ENCODE measurements around the gene ZNF366. TPM values are rescaled to one million over a fixed set of nuclear protein-coding genes. Genes with fewer than 3 reads are reported as not detected.

Gene ZNF366
- total and polyA plus RNA-seq, 2 donors from 2014 or later: 0.22 to 8.1 TPM

- FAIRE-seq: no peak
- H3K4me1 ChIP-seq (ENCODE audit: control insufficient read depth in 2 of 3, insufficient read depth in 2 of 3, low read depth in 1 of 3, low read length in 3 of 3): peaks cover under 1 to 30% (median 18%) of the 10 kb centered on the region in 3 donors
- no peak overlapping the region for H3K4me3 ChIP-seq (ENCODE audit: low read length in 3 of 3)
Observed at GRCh38 chr5:72448368-72448767, 58.8 kb downstream of the ZNF366 start.

DNA sequence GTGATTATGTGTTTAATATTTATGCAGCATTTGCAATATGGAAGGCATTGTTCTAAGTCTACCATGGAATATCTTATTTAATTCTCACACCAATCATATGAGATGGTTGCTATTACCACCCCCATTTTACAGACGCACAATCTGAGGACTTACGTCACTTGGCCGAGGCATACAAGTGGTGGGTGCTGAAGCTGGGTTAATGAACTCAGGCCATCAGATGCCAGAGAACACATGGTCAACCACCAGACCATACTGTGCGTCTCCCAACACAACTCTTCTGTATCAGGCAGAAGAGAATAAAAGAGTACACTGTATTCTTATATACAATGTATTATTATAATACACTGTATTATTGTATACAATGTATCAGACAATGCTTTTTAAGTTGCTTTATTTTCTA, 59.5 kb downstream of the ZNF366 start:
- H3K9me3 ChIP-seq (ENCODE audit: control insufficient read depth in 2 of 3, insufficient read depth in 1 of 3, low read length in 3 of 3): no peaks in the 10 kb centered on the region
- no peak overlapping the region for H3K9ac ChIP-seq (ENCODE audit: low read length in 3 of 3)
- H3K4me1 ChIP-seq (ENCODE audit: control insufficient read depth in 2 of 3, insufficient read depth in 2 of 3, low read depth in 1 of 3, low read length in 3 of 3): peaks cover 0 to 24% (median 12%) of the 10 kb centered on the region in 3 donors
- DNase-seq: no peak
- TF ChIP-seq CTCF (IDR thresholded peaks at IDR 0.05; ENCODE audit: borderline replicate concordance, extremely low read depth, insufficient read depth): no peak
- H3K27me3 ChIP-seq (ENCODE audit: control insufficient read depth, insufficient read depth, low read length): no peaks in the 10 kb centered on the region
- no peak for FAIRE-seq
- H3K4me3 ChIP-seq (ENCODE audit: low read length in 3 of 3): no peak overlapping the region
- no peaks in the 10 kb centered on the region for H3K36me3 ChIP-seq (ENCODE audit: control insufficient read depth in 2 of 3, insufficient read depth in 3 of 3, low read length in 3 of 3)
- no peak overlapping the region for H3K27ac ChIP-seq (ENCODE audit: low read depth in 2 of 2, low read length in 2 of 2)
- intact Hi-C loops (cut with DNase I): no loop called here

More at GRCh38 chr5:72448368-72448767, 58.8 kb downstream of the ZNF366 start:
- DNase-seq: no peak
- Histone ChIP-seq H3K36me3 (ENCODE audit: control insufficient read depth in 2 of 3, insufficient read depth in 3 of 3, low read length in 3 of 3) (no peaks in the 10 kb centered on the region), H3K9ac (ENCODE audit: low read length in 3 of 3) (no peak overlapping the region), H3K27me3 (ENCODE audit: control insufficient read depth, insufficient read depth, low read length) (no peaks in the 10 kb centered on the region), H3K27ac (ENCODE audit: low read depth in 2 of 2, low read length in 2 of 2) (no peak overlapping the region), H3K9me3 (ENCODE audit: control insufficient read depth in 2 of 3, insufficient read depth in 1 of 3, low read length in 3 of 3) (no peaks in the 10 kb centered on the region)
- intact Hi-C loops (cut with DNase I): no loop called here
- no peak for TF ChIP-seq CTCF (IDR thresholded peaks at IDR 0.05; ENCODE audit: borderline replicate concordance, extremely low read depth, insufficient read depth)

GRCh38 chr5:72445969-72446368, 61.2 kb downstream of the ZNF366 start:
- TF ChIP-seq CTCF (IDR thresholded peaks at IDR 0.05; ENCODE audit: borderline replicate concordance, extremely low read depth, insufficient read depth): no peak
- H3K9ac ChIP-seq (ENCODE audit: low read length in 3 of 3): no peak overlapping the region
- intact Hi-C loops (cut with DNase I): no loop called here
- H3K4me3 ChIP-seq (ENCODE audit: low read length in 3 of 3): no peak overlapping the region
- FAIRE-seq (no peak), DNase-seq (no peak)
- H3K36me3 ChIP-seq (ENCODE audit: control insufficient read depth in 2 of 3, insufficient read depth in 3 of 3, low read length in 3 of 3): no peaks in the 10 kb centered on the region
- H3K9me3 ChIP-seq (ENCODE audit: control insufficient read depth in 2 of 3, insufficient read depth in 1 of 3, low read length in 3 of 3): no peaks in the 10 kb centered on the region
- H3K27me3 ChIP-seq (ENCODE audit: control insufficient read depth, insufficient read depth, low read length): no peaks in the 10 kb centered on the region
- H3K27ac ChIP-seq (ENCODE audit: low read depth in 2 of 2, low read length in 2 of 2): no peak overlapping the region
- H3K4me1 ChIP-seq (ENCODE audit: control insufficient read depth in 2 of 3, insufficient read depth in 2 of 3, low read depth in 1 of 3, low read length in 3 of 3): peaks cover 0 to 8% (median 5%) of the 10 kb centered on the region in 3 donors

DNA sequence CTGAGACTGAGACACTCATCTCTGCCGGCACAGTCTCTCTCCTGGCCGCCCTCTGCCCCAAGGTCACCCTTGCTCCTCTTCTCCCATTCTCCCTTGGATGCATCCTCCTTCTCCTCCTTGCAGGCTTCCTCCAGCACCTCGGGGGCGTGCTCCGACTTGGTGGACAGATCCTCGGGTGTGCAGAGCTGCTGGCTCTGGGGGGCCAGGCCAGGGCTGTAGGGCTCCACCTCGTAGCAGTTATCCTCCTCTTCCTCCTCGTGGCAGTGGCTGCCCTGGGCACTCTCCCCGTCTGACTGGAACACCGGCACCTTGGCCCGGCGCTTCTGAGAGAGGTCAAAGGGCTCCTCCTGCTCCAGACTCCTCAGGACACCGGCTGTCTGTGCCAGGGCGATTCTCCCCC, 63.3 kb downstream of the ZNF366 start:
- intact Hi-C loops (cut with DNase I): no loop called here
- no peak overlapping the region for H3K9ac ChIP-seq (ENCODE audit: low read length in 3 of 3)
- H3K4me3 ChIP-seq (ENCODE audit: low read length in 3 of 3): no peak overlapping the region
- H3K36me3 ChIP-seq (ENCODE audit: control insufficient read depth in 2 of 3, insufficient read depth in 3 of 3, low read length in 3 of 3): no peaks in the 10 kb centered on the region
- peaks cover 0 to 21% (median 2%) of the 10 kb centered on the region in 3 donors for H3K4me1 ChIP-seq (ENCODE audit: control insufficient read depth in 2 of 3, insufficient read depth in 2 of 3, low read depth in 1 of 3, low read length in 3 of 3)
- no peaks in the 10 kb centered on the region for H3K27me3 ChIP-seq (ENCODE audit: control insufficient read depth, insufficient read depth, low read length)
- H3K27ac ChIP-seq (ENCODE audit: low read depth in 2 of 2, low read length in 2 of 2): no peak overlapping the region
- FAIRE-seq (no peak), DNase-seq (peak in 1 of 5 donors; percentile 63)
- no peak for TF ChIP-seq CTCF (IDR thresholded peaks at IDR 0.05; ENCODE audit: borderline replicate concordance, extremely low read depth, insufficient read depth)
- H3K9me3 ChIP-seq (ENCODE audit: control insufficient read depth in 2 of 3, insufficient read depth in 1 of 3, low read length in 3 of 3): no peaks in the 10 kb centered on the region

Measured in kidney (tissue), 14 donors.